HG03196 (cell line): ENCODE data around the gene F10.
"Not testable (repeated sequence)": the region's sequence is repeated elsewhere in the genome, so short reads cannot be mapped to it uniquely, and the experiment has no call there.

ENCODE experiments used
- ATAC-seq: cut with Tn5 transposase; IDR thresholded peaks from one replicate; pipeline ENCODE4 v1.9.1; 2021; ENCODE audit not compliant: unreplicated experiment

F10 gene

GRCh38 chr13:113150550-113151365 is 28.2 kb downstream of the F10 start:
- ATAC-seq = no peak

- no peak for ATAC-seq
These were observed 29.4 kb downstream of the F10 start for GRCh38 chr13:113151745-113152690.

GRCh38 chr13:113152691-113152983 is 30.0 kb downstream of the F10 start:
- no peak for ATAC-seq

- ATAC-seq = peak; percentile 19
These were observed 30.6 kb downstream of the F10 start for GRCh38 chr13:113152984-113153809.

- ATAC-seq = peak; percentile 40
These were observed 31.5 kb downstream of the F10 start for GRCh38 chr13:113153810-113154748.

- no peak for ATAC-seq
These were observed 32.6 kb downstream of the F10 start for GRCh38 chr13:113155201-113155600.

GRCh38 chr13:113155982-113156655 is 33.5 kb downstream of the F10 start:
- ATAC-seq = no peak

GRCh38 chr13:113157206-113157928 is 34.8 kb downstream of the F10 start:
- ATAC-seq = no peak

- no peak for ATAC-seq
These were observed 35.5 kb downstream of the F10 start, which contains the start of gene PROZ for GRCh38 chr13:113157929-113158747. Gene PROZ (plus strand): TSS chr13:113158648. CDS start chr13:113158661, 13 bp downstream.

- ATAC-seq = no peak
These were observed 36.3 kb downstream of the F10 start for GRCh38 chr13:113158946-113159345.

- ATAC-seq = no peak
These were observed 37.1 kb downstream of the F10 start for GRCh38 chr13:113159701-113160100.

- ATAC-seq = no peak
These were observed 38.4 kb downstream of the F10 start for GRCh38 chr13:113160983-113161382.

- ATAC-seq = no peak
These were observed 38.8 kb downstream of the F10 start for GRCh38 chr13:113161433-113161832.

- ATAC-seq = not testable (repeated sequence)
These were observed 39.4 kb downstream of the F10 start for GRCh38 chr13:113161975-113162374.

- ATAC-seq = no peak
These were observed 40.4 kb downstream of the F10 start for GRCh38 chr13:113162783-113163685.

- no peak for ATAC-seq
These were observed 41.9 kb downstream of the F10 start for GRCh38 chr13:113164492-113164891.

- no peak for ATAC-seq
These were observed 43.7 kb downstream of the F10 start for GRCh38 chr13:113166266-113166665.
